B cell (primary cell): Measurements from ENCODE around the gene DAW1. TPM values are rescaled to one million over a fixed set of nuclear protein-coding genes. Genes with fewer than 3 reads are reported as not detected.
A peak's percentile ranks its signal among the peaks of the same experiment; 100 is the strongest.

Source experiments
- ATAC-seq: fragments of 200-7000 bp; cut with Tn5 transposase; one replicate; pipeline ENCODE4 v1.10.0; 2021; ENCODE audit warnings: low read depth, mild to moderate bottlenecking, moderate number of reproducible peaks, moderate library complexity
- CTCF ChIA-PET: fragments of 350-600 bp; sonication (Branson Sonifier 250); formaldehyde crosslinking; loops from one replicate; lab custom pipeline; 2021; ENCODE audit warnings: antibody characterized with exemption, inconsistent platforms; lab: Charles Lee
- POLR2A ChIA-PET: fragments of 350-600 bp; sonication (Branson Sonifier 250); formaldehyde crosslinking; loops from one replicate; lab custom pipeline; 2021; ENCODE audit warnings: antibody characterized with exemption; lab: Charles Lee
- DNase-seq: peaks from one replicate; pipeline ENCODE4 v3.0.0; 2013
- H2AFZ ChIP-seq: 2 replicates; pipeline ENCODE4 v1.6.1; 2012; ENCODE audit warnings: mild to moderate bottlenecking, low read depth, low read length; ENCODE audit not compliant: insufficient read depth, poor library complexity, severe bottlenecking
- H3K27ac ChIP-seq, 2 donors: 1 replicate in 1 of 2; 2 replicates in 1 of 2; pipeline ENCODE4 v1.5.1; 2012 to 2013; ENCODE audit warnings: low read length in 2 of 2, mild to moderate bottlenecking in 2 of 2, moderate library complexity in 1 of 2
- H3K27me3 ChIP-seq, 4 experiments: fragments of 200-600 bp in 1 of 4; sonication (generic) in 1 of 4; replicated peaks in 1 of 4; 1 replicate in 2 of 4; 2 replicates in 2 of 4; pipeline versions ENCODE4 v1.6.1 to v1.7.0; 2013 to 2016; ENCODE audit warnings: low read length in 3 of 4, mild to moderate bottlenecking in 2 of 4, mixed read lengths in 1 of 4, moderate library complexity in 1 of 4; ENCODE audit not compliant: insufficient read depth in 4 of 4, control insufficient read depth in 3 of 4; ENCODE audit errors: control extremely low read depth in 1 of 4
- H3K36me3 ChIP-seq, 2 experiments: replicated peaks in 1 of 2; 1 replicate in 1 of 2; 2 replicates in 1 of 2; pipeline versions ENCODE4 v1.6.1 to v1.7.1; 2013; ENCODE audit warnings: low read length in 1 of 2; ENCODE audit not compliant: insufficient read depth in 2 of 2, control insufficient read depth in 1 of 2; ENCODE audit errors: control extremely low read depth in 1 of 2, extremely low read depth in 1 of 2
- H3K4me1 ChIP-seq, 2 donors: fragments of 200-600 bp in 1 of 2; sonication (generic) in 1 of 2; 1 replicate in 1 of 2; 2 replicates in 1 of 2; pipeline versions ENCODE4 v1.5.1 to v1.6.1; 2013 to 2017; ENCODE audit warnings: low read length in 2 of 2; ENCODE audit not compliant: control insufficient read depth in 2 of 2, insufficient read depth in 2 of 2
- H3K4me2 ChIP-seq: replicated peaks from 2 replicates; pipeline ENCODE3; 2012; ENCODE audit warnings: mild to moderate bottlenecking, low read depth, low read length; ENCODE audit not compliant: poor library complexity, severe bottlenecking
- H3K4me3 ChIP-seq, 5 experiments: fragments of 200-600 bp in 1 of 5; sonication (generic) in 1 of 5; 1 replicate in 3 of 5; 2 replicates in 2 of 5; pipeline versions ENCODE4 v1.5.1 to v1.7.0; 2011 to 2016; ENCODE audit warnings: low read length in 4 of 5, mild to moderate bottlenecking in 4 of 5, low read depth in 2 of 5, control low read depth in 1 of 5, moderate library complexity in 1 of 5; ENCODE audit not compliant: insufficient read depth in 1 of 5; ENCODE audit errors: control extremely low read depth in 1 of 5, extremely low read depth in 1 of 5
- H3K79me2 ChIP-seq: fragments of 200-600 bp; sonication (generic); one replicate; pipeline ENCODE4 v1.6.0; 2016; ENCODE audit warnings: low read length; ENCODE audit not compliant: control insufficient read depth, insufficient read depth
- H3K9ac ChIP-seq: fragments of 200-600 bp; sonication (generic); 2 replicates; pipeline ENCODE4 v1.6.1; 2017; ENCODE audit warnings: mild to moderate bottlenecking, low read length, moderate library complexity
- H3K9me3 ChIP-seq, 3 donors: one replicate each; pipeline versions ENCODE4 v1.6.1 to v1.7.1; 2013; ENCODE audit warnings: low read length in 2 of 3; ENCODE audit not compliant: control insufficient read depth in 2 of 3, insufficient read depth in 1 of 3; ENCODE audit errors: control extremely low read depth in 1 of 3
- H4K20me1 ChIP-seq: 2 replicates; pipeline ENCODE4 v1.6.0; 2012; ENCODE audit warnings: mild to moderate bottlenecking, low read length; ENCODE audit not compliant: insufficient read depth, control insufficient read depth, poor library complexity, severe bottlenecking
- H3K27ac Mint-ChIP-seq: one replicate; pipeline ENCODE4 v1.8.0; 2021; ENCODE audit warnings: mixed read lengths
- H3K27me3 Mint-ChIP-seq: one replicate; pipeline ENCODE4 v1.8.0; 2021; ENCODE audit warnings: mixed read lengths
- H3K4me1 Mint-ChIP-seq: one replicate; pipeline ENCODE4 v1.8.0; 2021; ENCODE audit warnings: mixed read lengths
- H3K4me3 Mint-ChIP-seq: one replicate; pipeline ENCODE4 v1.8.0; 2021; ENCODE audit warnings: mixed read lengths
- H3K9me3 Mint-ChIP-seq: one replicate; pipeline ENCODE4 v1.8.0; 2022; ENCODE audit warnings: mixed read lengths; ENCODE audit not compliant: insufficient read depth
- EZH2 ChIP-seq: IDR thresholded peaks from 2 replicates; pipeline ENCODE4 v1.6.1; 2012; ENCODE audit warnings: borderline replicate concordance, low read depth, mild to moderate bottlenecking, moderate library complexity, low read length; ENCODE audit not compliant: insufficient read depth, poor library complexity, severe bottlenecking
- WGBS: methylation state at CpG from one replicate; pipeline ENCODE4 v1.1.5; 2013; ENCODE audit warnings: missing lambda C conversion rate; ENCODE audit not compliant: insufficient coverage; 5-methylcytosine and 5-hydroxymethylcytosine counted together
- intact Hi-C: fragments of 100-400 bp; cut with micrococcal nuclease; formaldehyde crosslinking; loops from one replicate; pipeline ENCODE4 v1.10.0; 2022
- polyA plus RNA-seq: library from polyadenylated mRNA; depleted of rRNA; stranded (reverse); fragments of >200 nt; gene quantifications from 2 replicates; pipeline ENCODE4 v1.2.3, GENCODE V29; 2012
- total RNA-seq, 2 donors: library from RNA; stranded (reverse); fragments of 120-200 nt in 1 of 2; gene quantifications; 1 replicate in 1 of 2; 2 replicates in 1 of 2; pipeline versions ENCODE4 v1.2.3 to v1.2.4, GENCODE V29; 2013 to 2022
- TF ChIP-seq, protein P1 (sequence below): fragments of 200-600 bp; IDR thresholded peaks from one replicate; pipeline ENCODE4 v1.8.0; 2022; ENCODE audit warnings: antibody characterized with exemption, mild to moderate bottlenecking

DAW1 gene
- total and polyA plus RNA-seq, 2 donors (not counting 1 experiment from before 2014, with no cell fraction given) = not detected

DNA sequence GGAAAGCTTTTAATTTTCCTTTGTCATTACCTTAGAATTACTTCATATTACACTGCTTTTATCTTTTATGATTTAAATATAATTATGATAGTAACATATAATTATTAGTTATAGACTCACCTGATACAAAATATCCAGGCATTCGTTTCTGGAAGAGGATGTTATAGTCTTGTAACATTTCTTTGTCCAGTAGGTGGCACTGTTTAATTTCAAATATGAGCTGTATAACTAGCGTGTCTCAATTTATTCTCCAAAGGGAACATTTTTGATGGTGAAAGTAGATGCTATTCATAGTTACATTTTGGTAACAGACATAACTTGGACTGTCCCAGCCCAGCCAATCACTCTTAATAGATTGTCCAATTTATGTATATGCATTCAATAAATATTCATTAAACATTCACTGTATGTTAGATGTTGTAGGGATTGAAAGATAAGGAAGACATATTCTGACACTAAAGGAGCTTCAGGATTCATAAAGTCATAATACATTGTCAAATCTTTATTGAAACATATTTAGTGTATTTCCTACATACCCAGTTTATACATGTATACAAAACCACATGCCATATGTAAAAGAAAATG lies 19.2 kb downstream of the DAW1 start:
- H3K4me3 Mint-ChIP-seq = no peak overlapping the region
- Histone ChIP-seq H3K27me3 (no peaks in the 10 kb centered on the region), H3K27ac (no peak overlapping the region), H4K20me1 (no peaks in the 10 kb centered on the region), H3K9ac (no peak overlapping the region), H3K4me3 (no peak overlapping the region), H2AFZ (no peak overlapping the region), H3K4me2 (no peak overlapping the region), H3K9me3 (no peaks in the 10 kb centered on the region), H3K79me2 (no peaks in the 10 kb centered on the region), H3K36me3 (no peaks in the 10 kb centered on the region), H3K4me1 (no peaks in the 10 kb centered on the region)
- H3K4me1 Mint-ChIP-seq = no peaks in the 10 kb centered on the region
- CTCF ChIA-PET = interaction anchor here (0.6 to 3.5 kb wide), 15 partner anchors 9 to 1833 kb away, joined by 3 to 17 read pairs (median 3); no protein-coding TSS in a partner anchor
- POLR2A ChIA-PET = no interaction called here
- no peaks in the 10 kb centered on the region for H3K9me3 Mint-ChIP-seq
- WGBS = no CpG with 5 or more reads among the region's 2 CpGs
- DNase-seq = peak; percentile 51
- H3K27ac Mint-ChIP-seq = no peak overlapping the region
- intact Hi-C loops = loop anchor here (5.0 kb wide), 1 partner anchor 1697 kb away; no protein-coding TSS in a partner anchor
- H3K27me3 Mint-ChIP-seq = peaks cover 10% of the 10 kb centered on the region
- peak; percentile 47 for ATAC-seq
- TF ChIP-seq EZH2 = no peak
- TF ChIP-seq, protein P1, sequence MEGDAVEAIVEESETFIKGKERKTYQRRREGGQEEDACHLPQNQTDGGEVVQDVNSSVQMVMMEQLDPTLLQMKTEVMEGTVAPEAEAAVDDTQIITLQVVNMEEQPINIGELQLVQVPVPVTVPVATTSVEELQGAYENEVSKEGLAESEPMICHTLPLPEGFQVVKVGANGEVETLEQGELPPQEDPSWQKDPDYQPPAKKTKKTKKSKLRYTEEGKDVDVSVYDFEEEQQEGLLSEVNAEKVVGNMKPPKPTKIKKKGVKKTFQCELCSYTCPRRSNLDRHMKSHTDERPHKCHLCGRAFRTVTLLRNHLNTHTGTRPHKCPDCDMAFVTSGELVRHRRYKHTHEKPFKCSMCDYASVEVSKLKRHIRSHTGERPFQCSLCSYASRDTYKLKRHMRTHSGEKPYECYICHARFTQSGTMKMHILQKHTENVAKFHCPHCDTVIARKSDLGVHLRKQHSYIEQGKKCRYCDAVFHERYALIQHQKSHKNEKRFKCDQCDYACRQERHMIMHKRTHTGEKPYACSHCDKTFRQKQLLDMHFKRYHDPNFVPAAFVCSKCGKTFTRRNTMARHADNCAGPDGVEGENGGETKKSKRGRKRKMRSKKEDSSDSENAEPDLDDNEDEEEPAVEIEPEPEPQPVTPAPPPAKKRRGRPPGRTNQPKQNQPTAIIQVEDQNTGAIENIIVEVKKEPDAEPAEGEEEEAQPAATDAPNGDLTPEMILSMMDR = peak; percentile 87

DNA sequence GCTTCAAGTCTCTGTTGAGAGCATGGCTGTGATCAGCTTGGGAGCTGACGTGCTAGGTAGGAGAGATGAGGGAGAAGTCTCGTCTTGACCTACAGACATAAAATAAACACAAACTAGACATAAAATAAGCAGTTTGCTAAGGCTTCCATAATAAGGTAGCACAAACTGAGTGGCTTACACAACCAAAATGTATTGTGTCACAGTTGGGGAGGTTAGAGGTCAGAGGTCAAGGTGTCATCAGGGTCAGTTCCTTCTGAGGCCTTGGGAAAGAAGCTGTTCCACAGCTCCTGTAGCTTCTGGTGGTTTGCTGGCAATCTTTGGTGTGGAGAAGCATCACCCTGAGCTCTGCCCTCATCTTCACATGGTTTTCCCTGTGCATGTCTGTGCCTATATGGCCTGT lies 20.2 kb downstream of the DAW1 start:
- Histone ChIP-seq H3K79me2 (no peaks in the 10 kb centered on the region), H3K9ac (no peak overlapping the region), H3K9me3 (no peaks in the 10 kb centered on the region), H3K27me3 (no peaks in the 10 kb centered on the region), H3K4me2 (no peak overlapping the region), H3K4me1 (no peaks in the 10 kb centered on the region), H3K4me3 (no peak overlapping the region), H4K20me1 (no peaks in the 10 kb centered on the region), H3K27ac (no peak overlapping the region), H3K36me3 (no peaks in the 10 kb centered on the region), H2AFZ (no peak overlapping the region)
- WGBS = no CpG with 5 or more reads among the region's 2 CpGs
- intact Hi-C loops = loop anchor here (5.0 kb wide), 1 partner anchor 1696 kb away; no protein-coding TSS in a partner anchor
- H3K4me1 Mint-ChIP-seq = no peaks in the 10 kb centered on the region
- DNase-seq (no peak), ATAC-seq (no peak)
- POLR2A ChIA-PET = no interaction called here
- peaks cover 10% of the 10 kb centered on the region for H3K27me3 Mint-ChIP-seq
- TF ChIP-seq, protein P1 = no peak
- no peak for TF ChIP-seq EZH2
- no peak overlapping the region for H3K27ac Mint-ChIP-seq
- no peaks in the 10 kb centered on the region for H3K9me3 Mint-ChIP-seq
- no peak overlapping the region for H3K4me3 Mint-ChIP-seq
- CTCF ChIA-PET = interaction anchor here (0.8 to 3.5 kb wide), 4 partner anchors 8 to 1825 kb away, joined by 3 to 17 read pairs (median 7); no protein-coding TSS in a partner anchor
